ENCODE results near the gene DGUOK.

The DGUOK gene

GRCh38 chr2:73947412-73948018 is 20.8 kb downstream of the DGUOK start:
- DNase-seq (ENCODE audit: low read depth, low spot score) = no peak

GRCh38 chr2:73949802-73950201 is 23.1 kb downstream of the DGUOK start:
- no peak for DNase-seq (ENCODE audit: low read depth, low spot score)

- DNase-seq (ENCODE audit: low read depth, low spot score) = no peak
Observed at GRCh38 chr2:73952499-73953446, 26.1 kb downstream of the DGUOK start.

GRCh38 chr2:73956218-73956865 is 29.7 kb downstream of the DGUOK start:
- no peak for DNase-seq (ENCODE audit: low read depth, low spot score)

GRCh38 chr2:73961274-73961673 is 34.6 kb downstream of the DGUOK start:
- DNase-seq (ENCODE audit: low read depth, low spot score) = no peak

- no peak for DNase-seq (ENCODE audit: low read depth, low spot score)
Observed at GRCh38 chr2:73961823-73962615, 35.3 kb downstream of the DGUOK start.

GRCh38 chr2:73962798-73963197 is 36.1 kb downstream of the DGUOK start:
- no peak for DNase-seq (ENCODE audit: low read depth, low spot score)

- DNase-seq (ENCODE audit: low read depth, low spot score) = no peak
Observed at GRCh38 chr2:73963385-73964120, 36.9 kb downstream of the DGUOK start.

GRCh38 chr2:73964223-73964622 is 37.5 kb downstream of the DGUOK start:
- no peak for DNase-seq (ENCODE audit: low read depth, low spot score)

GRCh38 chr2:73965053-73965452 is 38.4 kb downstream of the DGUOK start:
- DNase-seq (ENCODE audit: low read depth, low spot score) = no peak

GRCh38 chr2:73968357-73968937 is 41.8 kb downstream of the DGUOK start:
- DNase-seq (ENCODE audit: low read depth, low spot score) = no peak

- DNase-seq (ENCODE audit: low read depth, low spot score) = no peak
Observed at GRCh38 chr2:73969356-73969755, 42.7 kb downstream of the DGUOK start.

GRCh38 chr2:73970141-73970803 is 43.6 kb downstream of the DGUOK start:
- DNase-seq (ENCODE audit: low read depth, low spot score) = no peak

- DNase-seq (ENCODE audit: low read depth, low spot score) = no peak
Observed at GRCh38 chr2:73970850-73971471, 44.3 kb downstream of the DGUOK start.

GRCh38 chr2:73971722-73972121 is 45.0 kb downstream of the DGUOK start:
- no peak for DNase-seq (ENCODE audit: low read depth, low spot score)

- no peak for DNase-seq (ENCODE audit: low read depth, low spot score)
Observed at GRCh38 chr2:73972846-73973245, 46.2 kb downstream of the DGUOK start.

- no peak for DNase-seq (ENCODE audit: low read depth, low spot score)
Observed at GRCh38 chr2:73975731-73976130, 49.1 kb downstream of the DGUOK start.

GRCh38 chr2:73976803-73977202 is 50.1 kb downstream of the DGUOK start:
- DNase-seq (ENCODE audit: low read depth, low spot score) = no peak

GRCh38 chr2:73977466-73977865 is 50.8 kb downstream of the DGUOK start:
- DNase-seq (ENCODE audit: low read depth, low spot score) = no peak

GRCh38 chr2:73979021-73979420 is 52.3 kb downstream of the DGUOK start:
- DNase-seq (ENCODE audit: low read depth, low spot score) = no peak

Measured in iPS DF 19.7 (cell line).